Cardiac muscle cell (in vitro differentiated cells and primary cell): ENCODE data around the gene IHH. TPM values are rescaled to one million over a fixed set of nuclear protein-coding genes. Genes with fewer than 3 reads are reported as not detected.

Experiments used
- DNase-seq, 2 donors: peaks; one replicate each; pipeline versions ENCODE4 v3.0.0 to v3.0.0-alpha.2; 2010 to 2017; ENCODE audit warnings: low read depth in 1 of 2, low spot score in 1 of 2
- H3K27ac ChIP-seq: fragments of 200-600 bp; sonication (generic); 2 replicates; pipeline ENCODE4 v1.5.1; 2016
- H3K27me3 ChIP-seq: fragments of 200-600 bp; sonication (generic); 2 replicates; pipeline ENCODE4 v1.6.0; 2016; ENCODE audit warnings: control low read depth
- H3K36me3 ChIP-seq: fragments of 200-600 bp; sonication (generic); 2 replicates; pipeline ENCODE4 v1.5.1; 2016; ENCODE audit warnings: control low read depth
- H3K4me1 ChIP-seq: fragments of 200-600 bp; sonication (generic); 2 replicates; pipeline ENCODE4 v1.8.1; 2017; ENCODE audit warnings: low read depth, mild to moderate bottlenecking, mixed run types
- H3K4me3 ChIP-seq: fragments of 200-600 bp; sonication (generic); 2 replicates; pipeline ENCODE4 v1.5.1; 2016; ENCODE audit warnings: mild to moderate bottlenecking
- H3K9me3 ChIP-seq: fragments of 200-600 bp; sonication (generic); 2 replicates; pipeline ENCODE4 v1.5.1; 2017; ENCODE audit warnings: low read depth, mild to moderate bottlenecking, control low read depth
- polyA plus RNA-seq: library from polyadenylated mRNA; unstranded; fragments of >200 nt; fragmentation: Nextera tagmentation; extraction: Ambion mirVana; gene quantifications from 2 replicates; pipeline ENCODE4 v1.2.1, GENCODE V29; 2016
- total RNA-seq: library from RNA; depleted of rRNA; stranded (reverse); fragments of >200 nt; gene quantifications from 2 replicates; pipeline ENCODE4 v1.2.3, GENCODE V29; 2016
- TF ChIP-seq, protein P1 (sequence below): IDR thresholded peaks from 2 replicates; pipeline ENCODE4 v1.5.1; 2012; ENCODE audit warnings: low read depth, mild to moderate bottlenecking, low read length

IHH gene
- total and polyA plus RNA-seq, 2 experiments from 2014 or later = not detected

DNA sequence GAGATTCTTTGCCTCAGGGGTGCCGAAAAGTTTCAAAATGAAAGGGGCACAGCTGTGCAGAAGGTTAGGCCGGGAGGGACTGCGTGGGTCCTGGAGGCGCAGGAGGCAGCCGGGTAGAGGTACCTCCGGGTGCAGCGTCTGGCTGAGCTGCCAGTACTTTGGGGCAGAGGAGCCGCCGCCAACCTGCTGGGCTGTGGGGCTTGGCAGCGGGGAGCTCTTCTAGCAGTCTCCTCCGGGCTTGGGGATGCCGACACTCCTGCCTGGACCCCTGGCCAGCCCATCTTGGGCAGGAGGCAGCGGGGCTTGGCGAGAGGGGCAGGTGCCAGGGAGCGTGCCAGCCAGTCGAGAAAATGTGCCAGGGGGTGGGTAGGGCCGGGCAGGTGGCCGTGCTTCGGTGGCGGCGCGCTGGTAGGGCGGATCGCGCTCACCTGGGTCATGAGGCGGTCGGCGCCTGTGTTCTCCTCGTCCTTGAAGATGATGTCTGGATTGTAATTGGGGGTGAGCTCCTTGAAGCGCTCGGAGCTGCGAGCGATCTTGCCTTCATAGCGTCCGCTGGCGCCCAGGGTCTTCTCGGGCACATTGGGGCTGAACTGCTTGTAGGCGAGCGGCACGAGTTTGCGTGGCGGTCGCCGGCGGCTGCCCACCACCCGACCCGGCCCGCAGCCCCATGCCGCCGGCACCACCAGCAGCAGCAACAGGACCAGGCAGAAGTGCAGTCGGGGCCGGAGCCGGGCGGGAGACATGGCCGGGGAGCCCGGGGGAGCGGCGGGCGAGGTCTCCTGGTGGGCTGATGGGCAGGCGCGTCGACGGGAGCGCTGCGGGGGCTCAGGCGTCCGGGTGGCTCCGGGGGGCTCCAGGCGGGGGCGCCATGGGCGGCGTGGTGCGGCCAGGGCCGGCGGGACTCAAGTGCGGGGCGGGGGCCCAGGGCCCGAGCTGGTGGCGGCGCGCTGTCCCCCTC is 717 bp downstream of the IHH start:
- DNase-seq = no peak
- no peak overlapping the region for H3K4me3 ChIP-seq

DNA sequence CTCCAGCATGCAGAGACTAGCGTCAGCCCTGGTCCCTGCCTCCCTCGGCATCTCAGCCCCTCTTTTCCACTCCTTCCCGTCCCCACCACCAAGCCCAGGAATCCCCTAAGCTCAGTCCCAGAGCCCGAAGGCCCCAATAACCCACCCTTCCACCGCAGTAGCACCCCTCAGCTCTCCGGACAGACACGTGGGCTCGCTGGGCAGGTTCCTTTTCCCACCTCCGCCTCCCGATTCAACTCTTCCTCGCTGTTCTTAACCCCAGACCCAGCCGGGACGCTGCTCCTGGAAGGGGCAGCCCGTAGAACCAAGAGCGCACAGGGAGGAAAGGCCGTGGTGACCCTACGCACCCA is 1.4 kb downstream of the IHH start:
- no peak overlapping the region for H3K4me3 ChIP-seq
- no peaks in the 10 kb centered on the region for H3K9me3 ChIP-seq
- no peak overlapping the region for H3K27ac ChIP-seq
- H3K36me3 ChIP-seq = no peaks in the 10 kb centered on the region
- TF ChIP-seq, protein P1, sequence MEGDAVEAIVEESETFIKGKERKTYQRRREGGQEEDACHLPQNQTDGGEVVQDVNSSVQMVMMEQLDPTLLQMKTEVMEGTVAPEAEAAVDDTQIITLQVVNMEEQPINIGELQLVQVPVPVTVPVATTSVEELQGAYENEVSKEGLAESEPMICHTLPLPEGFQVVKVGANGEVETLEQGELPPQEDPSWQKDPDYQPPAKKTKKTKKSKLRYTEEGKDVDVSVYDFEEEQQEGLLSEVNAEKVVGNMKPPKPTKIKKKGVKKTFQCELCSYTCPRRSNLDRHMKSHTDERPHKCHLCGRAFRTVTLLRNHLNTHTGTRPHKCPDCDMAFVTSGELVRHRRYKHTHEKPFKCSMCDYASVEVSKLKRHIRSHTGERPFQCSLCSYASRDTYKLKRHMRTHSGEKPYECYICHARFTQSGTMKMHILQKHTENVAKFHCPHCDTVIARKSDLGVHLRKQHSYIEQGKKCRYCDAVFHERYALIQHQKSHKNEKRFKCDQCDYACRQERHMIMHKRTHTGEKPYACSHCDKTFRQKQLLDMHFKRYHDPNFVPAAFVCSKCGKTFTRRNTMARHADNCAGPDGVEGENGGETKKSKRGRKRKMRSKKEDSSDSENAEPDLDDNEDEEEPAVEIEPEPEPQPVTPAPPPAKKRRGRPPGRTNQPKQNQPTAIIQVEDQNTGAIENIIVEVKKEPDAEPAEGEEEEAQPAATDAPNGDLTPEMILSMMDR = no peak
- peaks cover 100% of the 10 kb centered on the region for H3K27me3 ChIP-seq
- no peak for DNase-seq
- peaks cover 4% of the 10 kb centered on the region for H3K4me1 ChIP-seq

More for the DNA sequence above, 717 bp downstream of the IHH start:
- Histone ChIP-seq H3K36me3 (no peaks in the 10 kb centered on the region), H3K4me1 (peaks cover 4% of the 10 kb centered on the region), H3K27me3 (peaks cover 100% of the 10 kb centered on the region), H3K9me3 (no peaks in the 10 kb centered on the region), H3K27ac (no peak overlapping the region)
- TF ChIP-seq, protein P1 = no peak

DNA sequence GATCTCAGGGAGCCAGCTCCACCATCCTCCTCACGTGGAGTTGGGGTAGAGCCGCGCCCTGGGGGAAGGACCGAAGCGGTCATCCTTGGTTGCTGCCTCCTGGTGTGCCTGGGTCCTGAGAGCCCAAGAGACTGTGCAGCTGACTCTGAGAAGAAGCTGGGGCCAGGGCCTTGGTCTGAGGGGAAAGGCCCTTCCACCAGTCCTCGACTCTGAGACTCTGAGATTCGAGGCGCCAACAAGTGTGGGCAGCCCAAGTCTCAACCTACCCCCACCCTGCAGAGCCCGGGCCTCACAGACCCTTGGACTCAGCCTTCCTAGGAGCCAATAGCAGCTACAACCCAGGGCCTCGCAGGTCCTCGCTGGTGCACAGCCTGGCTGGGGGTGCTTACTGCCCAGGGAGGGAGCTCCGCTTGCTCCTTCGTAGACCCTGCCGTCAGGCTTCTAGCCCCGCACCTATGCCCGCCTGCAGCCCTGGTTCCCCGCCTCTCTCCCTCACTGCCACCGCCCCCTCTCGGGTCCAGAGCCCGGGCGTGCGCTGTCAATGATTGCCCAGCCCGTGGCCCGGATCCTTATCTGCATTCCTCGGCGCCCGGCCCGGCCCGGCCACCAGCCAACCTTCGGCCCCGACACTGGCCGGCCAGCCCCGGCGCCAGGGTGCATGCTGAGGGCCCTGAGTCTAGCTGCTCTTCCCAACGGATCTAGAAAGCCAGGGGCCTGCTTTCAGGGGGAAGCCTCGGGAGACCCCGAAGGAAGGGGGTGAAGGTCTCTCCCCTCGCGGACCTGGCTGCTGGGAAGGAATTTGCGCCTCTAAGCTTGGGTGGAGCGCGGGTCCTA is 2.0 kb downstream of the IHH start:
- Histone ChIP-seq H3K9me3 (no peaks in the 10 kb centered on the region), H3K27ac (no peak overlapping the region), H3K4me1 (peaks cover 4% of the 10 kb centered on the region), H3K36me3 (no peaks in the 10 kb centered on the region), H3K27me3 (peaks cover 100% of the 10 kb centered on the region), H3K4me3 (no peak overlapping the region)
- peak; percentile 35 to 37 for DNase-seq
- TF ChIP-seq, protein P1 = no peak

DNA sequence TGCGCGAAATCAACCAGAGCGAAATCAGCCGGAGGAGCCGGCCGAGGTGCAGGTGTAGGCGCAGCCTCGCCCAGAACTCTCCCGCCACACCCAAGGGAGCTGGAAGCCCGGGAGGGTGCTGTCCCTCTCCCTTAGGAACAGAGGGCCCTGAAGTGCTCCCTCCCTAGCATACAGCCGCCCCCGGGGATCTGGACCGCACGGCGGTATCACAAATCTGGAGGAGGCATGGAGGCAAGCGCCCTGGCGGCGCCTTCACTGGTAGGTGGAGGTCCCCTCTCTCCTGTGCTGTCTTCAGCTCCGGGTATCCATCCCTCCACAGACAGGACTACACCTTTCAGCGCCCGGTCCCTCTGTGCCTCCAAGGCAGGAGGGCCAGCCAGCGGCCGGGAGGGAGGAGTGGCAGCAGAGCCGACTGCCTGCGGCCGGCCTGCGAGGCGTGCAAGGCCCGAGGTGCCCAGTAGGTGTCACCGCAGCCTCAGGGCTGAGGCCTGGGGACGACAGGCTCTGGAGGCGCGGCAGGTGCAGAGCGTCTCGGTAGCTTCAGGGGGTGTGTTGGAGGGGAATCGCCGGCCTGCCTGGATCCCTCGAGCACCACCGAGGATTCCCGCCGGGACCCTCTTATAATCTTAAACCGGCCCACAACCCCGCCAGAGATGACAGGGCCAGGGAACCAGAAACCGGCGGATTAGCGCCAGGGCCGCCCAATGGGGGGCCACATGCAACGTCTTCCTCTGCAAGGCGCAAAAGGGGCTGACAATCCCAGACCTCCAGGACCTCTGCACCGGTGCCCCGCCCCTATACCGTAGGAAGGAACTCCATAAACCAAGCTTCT is 2.8 kb downstream of the IHH start:
- no peak overlapping the region for H3K4me3 ChIP-seq
- no peaks in the 10 kb centered on the region for H3K9me3 ChIP-seq
- H3K36me3 ChIP-seq = no peaks in the 10 kb centered on the region
- peaks cover 4% of the 10 kb centered on the region for H3K4me1 ChIP-seq
- TF ChIP-seq, protein P1 = peak; percentile 87
- DNase-seq = peak; percentile 73 to 84
- peaks cover 99% of the 10 kb centered on the region for H3K27me3 ChIP-seq
- no peak overlapping the region for H3K27ac ChIP-seq
